SU-DHL-6 (cell line): ENCODE results near the gene RTCA.

Experiments used
- EZH2phosphoT487 ChIP-seq: fragments of 200-600 bp; sonication (generic), shearing (Covaris generic); conservative IDR thresholded peaks from 2 replicates; pipeline ENCODE4 v1.6.1; 2018; ENCODE audit warnings: mild to moderate bottlenecking, antibody characterized with exemption, low read length, moderate library complexity, mixed read lengths
- TF ChIP-seq, protein P1 (sequence below): fragments of 200-600 bp; sonication (generic); IDR thresholded peaks from one replicate; pipeline ENCODE4 v1.5.1; 2017; ENCODE audit warnings: antibody characterized with exemption, mild to moderate bottlenecking, low read length, moderate library complexity; ENCODE audit not compliant: insufficient read depth, poor library complexity, severe bottlenecking

DNA sequence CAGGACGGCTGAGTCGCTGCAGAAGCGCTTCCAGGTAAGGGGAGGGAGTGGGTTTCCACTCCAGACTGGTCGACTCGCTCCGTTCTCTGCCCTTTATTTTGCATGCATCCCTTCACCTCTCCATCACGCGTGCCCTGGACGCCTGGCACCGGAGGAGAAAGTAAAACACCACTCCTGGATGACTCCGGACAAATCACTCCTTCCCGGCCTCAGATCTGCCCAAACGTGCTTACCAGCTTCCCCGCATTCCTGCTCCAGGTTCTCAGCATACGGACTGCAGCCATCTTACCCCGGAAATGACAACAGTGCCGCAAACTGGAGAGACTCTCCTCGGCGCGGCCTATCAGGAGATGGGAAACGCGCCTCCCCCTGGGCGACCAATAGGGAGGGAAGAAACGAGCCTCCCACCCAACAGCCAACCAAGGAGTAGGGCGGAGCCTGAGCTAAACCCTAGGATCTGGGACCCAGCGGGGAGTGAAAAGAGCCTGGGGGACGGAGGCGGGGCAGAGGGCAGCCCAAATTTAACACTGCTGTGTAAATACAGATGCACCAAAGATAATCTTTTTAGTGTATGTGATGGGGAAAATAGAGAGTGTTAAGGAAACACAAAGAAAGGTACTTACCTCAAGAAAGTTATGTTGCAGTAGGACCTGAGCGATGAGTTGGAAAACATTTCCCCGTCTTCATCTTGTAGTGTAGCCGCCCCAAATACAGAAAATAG, 16.3 kb upstream of the RTCA start, which contains the start of gene DBT:
- TF ChIP-seq EZH2phosphoT487: no peak
- TF ChIP-seq, protein P1, sequence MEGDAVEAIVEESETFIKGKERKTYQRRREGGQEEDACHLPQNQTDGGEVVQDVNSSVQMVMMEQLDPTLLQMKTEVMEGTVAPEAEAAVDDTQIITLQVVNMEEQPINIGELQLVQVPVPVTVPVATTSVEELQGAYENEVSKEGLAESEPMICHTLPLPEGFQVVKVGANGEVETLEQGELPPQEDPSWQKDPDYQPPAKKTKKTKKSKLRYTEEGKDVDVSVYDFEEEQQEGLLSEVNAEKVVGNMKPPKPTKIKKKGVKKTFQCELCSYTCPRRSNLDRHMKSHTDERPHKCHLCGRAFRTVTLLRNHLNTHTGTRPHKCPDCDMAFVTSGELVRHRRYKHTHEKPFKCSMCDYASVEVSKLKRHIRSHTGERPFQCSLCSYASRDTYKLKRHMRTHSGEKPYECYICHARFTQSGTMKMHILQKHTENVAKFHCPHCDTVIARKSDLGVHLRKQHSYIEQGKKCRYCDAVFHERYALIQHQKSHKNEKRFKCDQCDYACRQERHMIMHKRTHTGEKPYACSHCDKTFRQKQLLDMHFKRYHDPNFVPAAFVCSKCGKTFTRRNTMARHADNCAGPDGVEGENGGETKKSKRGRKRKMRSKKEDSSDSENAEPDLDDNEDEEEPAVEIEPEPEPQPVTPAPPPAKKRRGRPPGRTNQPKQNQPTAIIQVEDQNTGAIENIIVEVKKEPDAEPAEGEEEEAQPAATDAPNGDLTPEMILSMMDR: no peak
